Type B pancreatic cell (in vitro differentiated cells): Measurements from ENCODE around the gene FADS1. TPM values are rescaled to one million over a fixed set of nuclear protein-coding genes. Genes with fewer than 3 reads are reported as not detected.
A peak's percentile ranks its signal among the peaks of the same experiment; 100 is the strongest.

ENCODE experiments used
- DNase-seq: peaks from one replicate; pipeline ENCODE4 v3.0.0; 2021; ENCODE audit warnings: mixed read lengths; ENCODE audit not compliant: unreplicated experiment; ENCODE audit errors: extremely low spot score
- H3K27ac Mint-ChIP-seq: 2 replicates; pipeline ENCODE4 v1.8.0; 2021; ENCODE audit warnings: mild to moderate bottlenecking, mixed read lengths
- H3K27me3 Mint-ChIP-seq: 2 replicates; pipeline ENCODE4 v1.8.0; 2021; ENCODE audit warnings: mixed read lengths
- H3K36me3 Mint-ChIP-seq: 2 replicates; pipeline ENCODE4 v1.8.0; 2021; ENCODE audit warnings: mixed read lengths
- H3K4me1 Mint-ChIP-seq: one replicate; pipeline ENCODE4 v1.8.0; 2021; ENCODE audit warnings: mixed read lengths; ENCODE audit not compliant: unreplicated experiment
- H3K4me3 Mint-ChIP-seq: 2 replicates; pipeline ENCODE4 v1.8.0; 2021; ENCODE audit warnings: mild to moderate bottlenecking, mixed read lengths
- H3K9me3 Mint-ChIP-seq: 2 replicates; pipeline ENCODE4 v1.8.0; 2021; ENCODE audit warnings: mixed read lengths
- total RNA-seq: library from RNA; stranded (reverse); gene quantifications from 2 replicates; pipeline ENCODE4 v1.2.1, GENCODE V29; 2021; ENCODE audit warnings: low replicate concordance
- TF ChIP-seq, protein P1 (sequence below): fragments of 200-600 bp; sonication (generic); conservative IDR thresholded peaks from 2 replicates; pipeline ENCODE4 v1.5.0; 2021; ENCODE audit warnings: antibody characterized with exemption, mild to moderate bottlenecking

FADS1 gene
- total RNA-seq, 1 donor from 2014 or later = 90.0 TPM

DNA sequence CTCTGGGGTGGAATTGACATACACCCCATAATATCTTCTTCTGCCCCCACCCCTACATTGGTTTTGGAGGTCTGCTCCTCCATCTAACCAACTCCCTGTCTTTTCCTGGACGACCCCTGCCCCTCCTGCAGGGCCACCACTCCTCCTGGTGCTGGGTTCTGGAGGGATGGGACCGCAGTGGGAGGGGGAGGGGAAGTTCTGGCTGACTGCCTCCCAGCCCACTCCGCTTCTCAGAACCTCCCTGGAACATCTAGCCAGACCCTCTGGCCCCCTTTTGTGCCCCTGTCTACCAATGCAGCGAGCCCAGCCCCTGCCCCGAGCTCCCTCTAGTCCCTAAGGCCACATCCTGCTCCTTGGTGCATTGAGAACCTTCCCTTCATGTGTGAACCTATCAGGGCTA is 63.1 kb downstream of the FADS1 start:
- no peak for DNase-seq
- peaks cover 18% of the 10 kb centered on the region for H3K27me3 Mint-ChIP-seq
- no peaks in the 10 kb centered on the region for H3K9me3 Mint-ChIP-seq
- H3K27ac Mint-ChIP-seq = peak overlapping the region; percentile 41
- no peaks in the 10 kb centered on the region for H3K36me3 Mint-ChIP-seq
- TF ChIP-seq, protein P1, sequence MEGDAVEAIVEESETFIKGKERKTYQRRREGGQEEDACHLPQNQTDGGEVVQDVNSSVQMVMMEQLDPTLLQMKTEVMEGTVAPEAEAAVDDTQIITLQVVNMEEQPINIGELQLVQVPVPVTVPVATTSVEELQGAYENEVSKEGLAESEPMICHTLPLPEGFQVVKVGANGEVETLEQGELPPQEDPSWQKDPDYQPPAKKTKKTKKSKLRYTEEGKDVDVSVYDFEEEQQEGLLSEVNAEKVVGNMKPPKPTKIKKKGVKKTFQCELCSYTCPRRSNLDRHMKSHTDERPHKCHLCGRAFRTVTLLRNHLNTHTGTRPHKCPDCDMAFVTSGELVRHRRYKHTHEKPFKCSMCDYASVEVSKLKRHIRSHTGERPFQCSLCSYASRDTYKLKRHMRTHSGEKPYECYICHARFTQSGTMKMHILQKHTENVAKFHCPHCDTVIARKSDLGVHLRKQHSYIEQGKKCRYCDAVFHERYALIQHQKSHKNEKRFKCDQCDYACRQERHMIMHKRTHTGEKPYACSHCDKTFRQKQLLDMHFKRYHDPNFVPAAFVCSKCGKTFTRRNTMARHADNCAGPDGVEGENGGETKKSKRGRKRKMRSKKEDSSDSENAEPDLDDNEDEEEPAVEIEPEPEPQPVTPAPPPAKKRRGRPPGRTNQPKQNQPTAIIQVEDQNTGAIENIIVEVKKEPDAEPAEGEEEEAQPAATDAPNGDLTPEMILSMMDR = no peak
- peak overlapping the region; percentile 88 for H3K4me3 Mint-ChIP-seq
- peaks cover 20% of the 10 kb centered on the region for H3K4me1 Mint-ChIP-seq

DNA sequence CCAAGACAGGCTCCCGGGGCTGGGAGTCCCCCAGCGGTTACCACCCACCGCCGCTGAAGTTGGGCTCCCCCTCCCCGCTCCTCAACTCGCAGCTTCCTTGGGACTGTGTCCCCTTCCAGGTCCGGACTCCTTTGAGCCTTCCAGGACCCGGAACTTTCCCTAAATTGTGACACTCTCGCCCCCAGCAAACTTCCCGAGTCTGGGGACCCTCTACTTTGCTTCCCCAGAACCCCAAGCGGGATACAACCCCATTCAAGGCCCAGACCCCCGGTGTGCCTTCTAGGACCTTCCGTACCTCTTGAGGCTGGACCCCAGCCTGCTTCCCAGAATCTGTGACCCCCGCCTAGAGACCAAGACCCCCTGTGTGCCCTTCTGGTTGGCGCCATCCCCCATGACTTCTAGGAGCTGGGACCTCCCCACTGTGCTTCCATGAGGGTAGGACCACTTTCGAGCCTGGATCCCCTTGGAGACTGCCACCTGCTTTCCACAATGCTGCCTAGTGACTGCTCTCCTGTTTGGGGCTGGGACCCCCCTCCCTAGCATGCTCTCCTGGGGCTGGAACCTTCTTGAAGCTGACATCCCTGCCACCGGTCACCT is 63.8 kb downstream of the FADS1 start:
- peak overlapping the region; percentile 41 for H3K27ac Mint-ChIP-seq
- H3K9me3 Mint-ChIP-seq = no peaks in the 10 kb centered on the region
- H3K4me3 Mint-ChIP-seq = peak overlapping the region; percentile 88
- H3K4me1 Mint-ChIP-seq = peaks cover 20% of the 10 kb centered on the region
- no peak for DNase-seq
- TF ChIP-seq, protein P1 = no peak
- peaks cover 18% of the 10 kb centered on the region for H3K27me3 Mint-ChIP-seq
- H3K36me3 Mint-ChIP-seq = no peaks in the 10 kb centered on the region

DNA sequence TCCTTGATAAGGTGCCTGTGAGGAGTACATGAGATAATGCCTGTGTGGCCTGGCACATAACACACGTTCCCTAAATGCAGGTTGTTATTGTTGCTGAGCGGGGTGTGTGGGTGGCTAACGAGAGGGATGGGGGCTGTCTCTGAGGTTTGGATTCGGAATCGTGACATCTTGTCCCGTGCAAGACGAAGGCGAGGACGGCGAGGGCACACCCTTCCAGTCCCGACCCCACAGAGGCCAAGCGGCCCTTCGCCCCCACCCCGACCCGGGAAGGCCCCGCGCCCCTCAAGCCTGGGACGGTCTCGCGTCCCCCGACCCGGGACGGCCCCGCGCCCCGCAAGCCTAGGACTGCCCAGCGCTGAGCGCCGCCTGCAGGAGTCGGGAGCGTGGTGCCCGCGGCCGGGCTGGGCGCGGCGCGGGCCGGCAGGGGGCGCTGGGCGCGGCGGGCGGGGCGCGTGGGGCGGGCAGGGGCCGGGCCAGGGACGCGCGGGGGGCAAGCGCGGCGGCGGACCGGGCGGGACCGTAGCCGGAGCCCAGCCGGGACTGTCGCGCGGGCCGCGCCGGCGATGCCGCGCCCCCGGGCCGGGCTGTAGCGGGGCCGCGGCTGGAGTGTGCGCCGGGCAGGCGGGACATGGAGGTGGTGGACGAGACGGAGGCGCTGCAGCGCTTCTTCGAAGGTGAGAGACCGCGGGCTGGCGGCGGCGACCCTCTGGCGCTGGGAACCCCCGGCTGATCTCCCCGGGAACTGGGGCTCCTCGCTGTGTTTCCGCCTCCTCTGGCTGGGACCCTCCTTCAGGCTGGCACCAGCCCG is 64.5 kb downstream of the FADS1 start, which contains the start of gene MYRF:
TSS of gene MYRF (plus strand) at position 520 of the 808 bp plus-strand sequence. CDS start at position 629, 109 bp downstream.
- Mint-ChIP-seq H3K4me1 (peaks cover 19% of the 10 kb centered on the region), H3K27ac (peak within 1 kb of the TSS; percentile 41)
- peak; percentile 84 for DNase-seq

DNA sequence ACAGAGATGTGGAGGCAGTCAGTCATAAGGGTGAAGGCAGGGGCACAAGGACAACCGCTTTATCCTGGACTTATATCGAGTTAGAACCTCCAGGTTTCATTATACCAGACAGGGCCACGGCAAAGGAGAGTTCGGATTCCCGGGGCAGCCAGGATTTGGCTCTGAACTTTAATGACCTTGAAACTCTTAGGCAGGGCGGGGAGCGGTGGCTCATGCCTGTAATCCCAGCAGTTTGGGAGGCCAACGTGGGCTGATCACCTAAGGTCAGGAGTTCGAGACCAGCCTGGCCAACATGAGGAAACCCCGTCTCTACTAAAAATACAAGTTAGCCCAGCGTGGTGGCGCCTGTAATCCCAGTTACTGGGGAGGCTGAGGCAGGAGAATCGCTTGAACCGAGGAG is 65.4 kb downstream of the FADS1 start:
- H3K9me3 Mint-ChIP-seq = no peaks in the 10 kb centered on the region
- no peaks in the 10 kb centered on the region for H3K36me3 Mint-ChIP-seq
- H3K27ac Mint-ChIP-seq = no peak overlapping the region
- DNase-seq = no peak
- peak overlapping the region; percentile 76 for H3K4me3 Mint-ChIP-seq
- TF ChIP-seq, protein P1 = no peak
- H3K4me1 Mint-ChIP-seq = peaks cover 16% of the 10 kb centered on the region
- peaks cover 18% of the 10 kb centered on the region for H3K27me3 Mint-ChIP-seq

More for the DNA sequence above, 64.5 kb downstream of the FADS1 start, which contains the start of gene MYRF:
- H3K9me3 Mint-ChIP-seq = no peaks in the 10 kb centered on the region
- H3K4me3 Mint-ChIP-seq = peak within 1 kb of the TSS; percentile 88
- TF ChIP-seq, protein P1 = peak; percentile 67
- no peaks in the 10 kb centered on the region for H3K36me3 Mint-ChIP-seq
- H3K27me3 Mint-ChIP-seq = peaks cover 18% of the 10 kb centered on the region

DNA sequence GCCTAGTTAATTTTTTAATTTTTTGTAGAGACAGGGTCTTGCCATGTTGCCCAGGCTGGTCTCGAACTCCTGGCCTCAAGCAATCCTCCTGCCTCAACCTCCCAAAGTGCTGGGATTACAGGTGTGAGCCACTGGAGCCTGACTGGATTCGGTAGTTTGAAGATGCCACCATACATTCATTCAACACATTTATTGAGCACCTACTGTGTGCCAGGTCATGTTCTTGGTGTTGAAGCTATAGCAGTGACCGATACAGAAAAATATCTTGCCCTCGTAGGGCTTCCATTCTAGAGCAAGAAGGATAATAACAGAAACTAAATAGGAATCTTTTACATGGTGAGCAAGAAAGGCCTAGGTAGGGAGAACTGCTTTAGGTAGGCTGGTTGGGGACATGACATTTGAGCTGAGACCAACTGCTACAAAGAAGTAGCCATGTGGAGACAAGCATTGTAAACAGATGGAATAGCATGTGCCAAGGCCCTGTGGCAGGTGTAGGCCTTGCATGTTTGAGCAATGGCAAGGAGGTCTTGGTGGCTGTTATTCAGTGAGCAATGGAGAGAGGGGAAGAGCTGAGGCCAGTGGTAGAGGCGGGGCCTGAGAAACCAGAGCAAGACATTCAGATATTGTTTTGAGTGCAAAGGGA is 66.1 kb downstream of the FADS1 start:
- Mint-ChIP-seq H3K4me1 (peaks cover 14% of the 10 kb centered on the region), H3K9me3 (no peaks in the 10 kb centered on the region), H3K27me3 (peaks cover 18% of the 10 kb centered on the region), H3K36me3 (no peaks in the 10 kb centered on the region), H3K4me3 (peak overlapping the region; percentile 76), H3K27ac (no peak overlapping the region)
- TF ChIP-seq, protein P1 = no peak
- DNase-seq = no peak

Other genes with a start within 250 kb of the FADS1 start
- 26.5 and 37.5 TPM in 2 replicates for gene SYT7, start 235.9 kb downstream of the FADS1 start, total RNA-seq
- gene DAGLA, start 136.6 kb downstream of the FADS1 start, total RNA-seq = 5.5 and 7.8 TPM in 2 replicates
- 29.6 and 62.1 TPM in 2 replicates for gene MYRF, start 64.4 kb downstream of the FADS1 start, total RNA-seq
- 158 and 162 TPM in 2 replicates for gene TMEM258, start 24.4 kb downstream of the FADS1 start, total RNA-seq
- 27.7 and 44.6 TPM in 2 replicates for gene FEN1, start 24.1 kb downstream of the FADS1 start, total RNA-seq
- gene FADS2, start 11.3 kb upstream of the FADS1 start, total RNA-seq = 127 and 205 TPM in 2 replicates
- gene FADS3, start 74.5 kb upstream of the FADS1 start, total RNA-seq = 4.4 and 10.0 TPM in 2 replicates
- gene RAB3IL1, start 100.6 kb upstream of the FADS1 start, total RNA-seq = 2.1 and 16.6 TPM in 2 replicates
- gene BEST1, start 133.3 kb upstream of the FADS1 start, total RNA-seq = 0.14 and 0.31 TPM in 2 replicates
- 1,346 and 2,108 TPM in 2 replicates for gene FTH1, start 150.6 kb upstream of the FADS1 start, total RNA-seq